NB4 (cell line): ENCODE results near the gene SMAD9.

Source experiments
- CTCF ChIP-seq: IDR thresholded peaks from one replicate; pipeline ENCODE4 v1.5.1; 2012; ENCODE audit warnings: low read depth, low read length
- POLR2A ChIP-seq: IDR thresholded peaks from 2 replicates; pipeline ENCODE4 v1.6.1; 2011; ENCODE audit warnings: mild to moderate bottlenecking; ENCODE audit not compliant: insufficient read length; ENCODE audit errors: extremely low read depth

DNA sequence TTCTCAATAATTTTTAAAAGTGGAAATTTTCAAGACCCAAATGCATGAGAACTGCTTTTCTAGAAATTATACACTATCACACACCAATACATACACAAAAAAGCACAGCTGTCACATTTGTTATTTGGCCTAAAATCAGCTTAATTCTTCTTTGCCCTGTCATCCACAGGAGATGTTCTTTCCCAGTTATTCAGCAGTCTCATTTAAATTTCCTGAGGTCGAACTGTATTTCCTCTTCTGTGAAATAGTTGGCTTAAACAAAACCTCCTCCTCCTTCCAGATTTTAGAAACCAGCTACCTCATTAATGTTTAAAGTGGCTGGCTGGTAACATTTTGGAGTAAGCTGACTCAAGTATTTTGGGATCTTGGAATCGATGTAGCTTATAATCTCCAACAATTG is 39.1 kb downstream of the SMAD9 start:
- TF ChIP-seq CTCF (no peak), POLR2A (no peak)
